Progenitor cell of endocrine pancreas (in vitro differentiated cells): Measurements from ENCODE around the gene CTNNA3. TPM values are rescaled to one million over a fixed set of nuclear protein-coding genes. Genes with fewer than 3 reads are reported as not detected.

Experiments used
- DNase-seq: peaks from one replicate; pipeline ENCODE4 v3.0.0; 2021; ENCODE audit warnings: low spot score; ENCODE audit not compliant: unreplicated experiment
- H3K27ac Mint-ChIP-seq: 2 replicates; pipeline ENCODE4 v1.8.0; 2021; ENCODE audit warnings: mild to moderate bottlenecking, moderate library complexity, mixed read lengths
- H3K27me3 Mint-ChIP-seq: 2 replicates; pipeline ENCODE4 v1.8.0; 2021; ENCODE audit warnings: mixed read lengths
- H3K36me3 Mint-ChIP-seq: 2 replicates; pipeline ENCODE4 v1.8.0; 2022; ENCODE audit warnings: mixed read lengths; ENCODE audit not compliant: insufficient read depth
- H3K4me1 Mint-ChIP-seq: 2 replicates; pipeline ENCODE4 v1.8.0; 2021; ENCODE audit warnings: low read depth, mixed read lengths
- H3K4me3 Mint-ChIP-seq: 2 replicates; pipeline ENCODE4 v1.8.0; 2021; ENCODE audit warnings: low read depth, mild to moderate bottlenecking, moderate library complexity, mixed read lengths
- H3K9me3 Mint-ChIP-seq: 2 replicates; pipeline ENCODE4 v1.8.0; 2021; ENCODE audit warnings: low read depth, mixed read lengths
- total RNA-seq: library from RNA; stranded (reverse); gene quantifications from 2 replicates; pipeline ENCODE4 v1.2.1, GENCODE V29; 2021
- TF ChIP-seq, protein P1 (sequence below): fragments of 200-600 bp; sonication (generic); IDR thresholded peaks from one replicate; pipeline ENCODE4 v1.5.0; 2021; ENCODE audit warnings: antibody characterized with exemption, mild to moderate bottlenecking; ENCODE audit not compliant: unreplicated experiment

The CTNNA3 gene
- total RNA-seq, 1 donor from 2014 or later, result 1.7 TPM

DNA sequence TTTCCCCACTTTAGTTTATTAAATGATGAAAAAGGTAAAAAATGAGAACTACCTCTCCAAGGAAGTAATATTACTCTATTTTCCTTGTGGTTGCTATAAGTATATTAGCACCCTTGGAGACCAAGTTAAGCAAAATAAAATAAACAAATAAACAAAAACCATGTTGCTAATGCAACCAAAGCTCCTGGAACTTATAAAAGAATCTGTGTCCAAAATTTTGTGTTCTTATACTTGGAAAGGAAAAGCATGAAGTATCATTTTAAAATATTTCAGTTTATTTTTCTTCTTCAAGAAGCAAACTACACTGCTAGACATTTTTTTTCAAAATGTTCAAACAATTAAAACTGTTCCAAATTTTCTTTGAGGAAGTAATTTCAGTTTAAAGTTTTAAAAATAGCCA lies 1212.0 kb downstream of the CTNNA3 start:
- TF ChIP-seq, protein P1, sequence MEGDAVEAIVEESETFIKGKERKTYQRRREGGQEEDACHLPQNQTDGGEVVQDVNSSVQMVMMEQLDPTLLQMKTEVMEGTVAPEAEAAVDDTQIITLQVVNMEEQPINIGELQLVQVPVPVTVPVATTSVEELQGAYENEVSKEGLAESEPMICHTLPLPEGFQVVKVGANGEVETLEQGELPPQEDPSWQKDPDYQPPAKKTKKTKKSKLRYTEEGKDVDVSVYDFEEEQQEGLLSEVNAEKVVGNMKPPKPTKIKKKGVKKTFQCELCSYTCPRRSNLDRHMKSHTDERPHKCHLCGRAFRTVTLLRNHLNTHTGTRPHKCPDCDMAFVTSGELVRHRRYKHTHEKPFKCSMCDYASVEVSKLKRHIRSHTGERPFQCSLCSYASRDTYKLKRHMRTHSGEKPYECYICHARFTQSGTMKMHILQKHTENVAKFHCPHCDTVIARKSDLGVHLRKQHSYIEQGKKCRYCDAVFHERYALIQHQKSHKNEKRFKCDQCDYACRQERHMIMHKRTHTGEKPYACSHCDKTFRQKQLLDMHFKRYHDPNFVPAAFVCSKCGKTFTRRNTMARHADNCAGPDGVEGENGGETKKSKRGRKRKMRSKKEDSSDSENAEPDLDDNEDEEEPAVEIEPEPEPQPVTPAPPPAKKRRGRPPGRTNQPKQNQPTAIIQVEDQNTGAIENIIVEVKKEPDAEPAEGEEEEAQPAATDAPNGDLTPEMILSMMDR, result no peak
- H3K27ac Mint-ChIP-seq, result no peak overlapping the region
- H3K27me3 Mint-ChIP-seq, result no peaks in the 10 kb centered on the region
- H3K4me3 Mint-ChIP-seq, result no peak overlapping the region
- H3K9me3 Mint-ChIP-seq, result peaks cover 11% of the 10 kb centered on the region
- no peak for DNase-seq
- no peaks in the 10 kb centered on the region for H3K4me1 Mint-ChIP-seq
- no peaks in the 10 kb centered on the region for H3K36me3 Mint-ChIP-seq

DNA sequence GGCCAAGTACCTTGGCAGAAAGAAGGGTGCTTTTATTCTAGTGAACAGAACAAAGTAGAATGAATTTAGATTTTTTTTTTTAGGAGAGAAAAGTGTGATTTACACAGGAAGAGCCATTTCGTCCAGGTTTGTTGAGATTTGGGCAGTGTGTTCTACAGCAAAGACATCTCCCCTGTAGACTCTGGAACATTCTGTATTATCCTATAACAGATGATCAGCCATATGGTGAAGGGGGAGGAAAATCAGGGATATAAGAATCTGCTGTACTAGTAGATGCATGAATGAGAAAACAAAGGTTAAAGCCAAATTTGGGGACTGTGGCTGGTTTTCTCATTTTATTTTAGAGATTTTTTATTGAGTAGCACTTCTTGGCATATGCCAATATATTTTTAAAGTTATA lies 1223.8 kb downstream of the CTNNA3 start:
- Mint-ChIP-seq H3K27ac (no peak overlapping the region), H3K27me3 (no peaks in the 10 kb centered on the region), H3K9me3 (peaks cover 9% of the 10 kb centered on the region), H3K4me1 (no peaks in the 10 kb centered on the region), H3K36me3 (no peaks in the 10 kb centered on the region), H3K4me3 (no peak overlapping the region)
- no peak for DNase-seq
- TF ChIP-seq, protein P1, result no peak

DNA sequence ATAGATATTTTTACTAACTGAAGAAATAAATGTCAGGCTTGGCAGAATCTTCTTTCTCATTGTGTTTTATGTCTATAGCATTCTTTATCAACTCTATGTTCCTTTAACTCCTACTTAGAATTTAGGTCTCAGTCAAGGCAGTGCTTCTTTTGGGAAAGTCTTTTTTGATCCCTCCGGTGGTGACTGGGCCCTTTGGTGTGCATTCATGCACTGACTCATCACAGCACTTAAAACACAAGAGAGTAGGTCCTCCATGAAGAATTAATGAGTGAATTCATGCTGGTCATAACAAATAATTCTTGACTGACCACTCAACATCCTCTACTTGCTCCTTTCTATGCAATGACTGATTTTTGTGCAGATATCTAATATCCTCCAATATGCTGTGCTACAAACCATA lies 1229.0 kb downstream of the CTNNA3 start:
- peaks cover 5% of the 10 kb centered on the region for H3K9me3 Mint-ChIP-seq
- DNase-seq, result no peak
- no peaks in the 10 kb centered on the region for H3K27me3 Mint-ChIP-seq
- no peaks in the 10 kb centered on the region for H3K36me3 Mint-ChIP-seq
- H3K4me1 Mint-ChIP-seq, result no peaks in the 10 kb centered on the region
- H3K27ac Mint-ChIP-seq, result no peak overlapping the region
- no peak overlapping the region for H3K4me3 Mint-ChIP-seq
- TF ChIP-seq, protein P1, result no peak

DNA sequence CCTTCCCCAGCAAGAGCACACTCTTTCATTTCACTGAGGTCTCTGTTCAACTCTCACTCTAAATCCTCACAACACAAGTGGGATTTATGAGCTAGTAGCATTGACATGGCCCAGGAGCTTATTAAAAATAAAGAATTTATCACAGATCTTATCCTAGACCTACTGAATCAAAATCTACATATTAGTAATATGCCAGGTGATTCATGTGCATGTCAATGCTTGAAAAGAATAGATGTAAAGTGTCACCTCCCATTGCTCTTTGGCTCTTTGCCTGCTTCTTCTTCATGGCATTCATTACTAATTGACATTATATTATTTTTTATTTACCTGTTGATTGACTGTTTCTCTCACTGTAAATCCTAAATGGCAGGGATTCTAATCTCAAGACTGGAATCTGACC lies 1229.4 kb downstream of the CTNNA3 start:
- Mint-ChIP-seq H3K36me3 (no peaks in the 10 kb centered on the region), H3K27me3 (no peaks in the 10 kb centered on the region), H3K4me3 (no peak overlapping the region), H3K9me3 (peaks cover 5% of the 10 kb centered on the region), H3K4me1 (no peaks in the 10 kb centered on the region), H3K27ac (no peak overlapping the region)
- TF ChIP-seq, protein P1, result no peak
- no peak for DNase-seq

DNA sequence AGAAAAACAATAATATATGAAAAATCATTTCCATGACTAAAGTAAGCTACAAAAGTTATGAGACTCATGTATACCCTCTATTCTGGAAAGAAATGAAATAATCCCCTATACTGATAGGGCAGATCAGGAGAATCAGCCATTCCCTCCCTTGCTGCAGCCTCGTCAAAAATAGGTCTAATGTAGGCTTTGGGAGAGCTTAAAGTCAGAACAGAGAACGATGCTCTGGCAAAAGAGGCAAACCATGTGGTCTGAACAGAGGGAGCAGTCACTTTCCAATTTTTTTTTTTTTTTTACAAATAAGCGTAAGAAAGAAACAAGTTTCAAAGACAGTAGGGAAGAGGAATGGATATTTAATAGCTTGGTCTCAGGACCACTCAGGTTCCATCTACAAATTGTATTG lies 1232.4 kb downstream of the CTNNA3 start:
- no peak overlapping the region for H3K27ac Mint-ChIP-seq
- H3K4me1 Mint-ChIP-seq, result no peaks in the 10 kb centered on the region
- TF ChIP-seq, protein P1, result no peak
- no peaks in the 10 kb centered on the region for H3K36me3 Mint-ChIP-seq
- H3K27me3 Mint-ChIP-seq, result no peaks in the 10 kb centered on the region
- no peak for DNase-seq
- no peak overlapping the region for H3K4me3 Mint-ChIP-seq
- peaks cover 5% of the 10 kb centered on the region for H3K9me3 Mint-ChIP-seq
